Renal cortical epithelial cell (primary cell): ENCODE measurements around the gene OSBPL5. TPM values are rescaled to one million over a fixed set of nuclear protein-coding genes. Genes with fewer than 3 reads are reported as not detected.
"Not testable (repeated sequence)": the region's sequence is repeated elsewhere in the genome, so short reads cannot be mapped to it uniquely, and the experiment has no call there.

Source experiments
- DNase-seq: peaks from one replicate; pipeline ENCODE4 v3.0.0-alpha.2; 2011; ENCODE audit warnings: low read depth
- total RNA-seq: library from RNA; depleted of rRNA; stranded (reverse); fragments of >200 nt; gene quantifications from 2 replicates; pipeline ENCODE4 v1.2.3, GENCODE V29; 2014

Gene OSBPL5
- total RNA-seq, 1 donor from 2014 or later, result 21.3 TPM

- DNase-seq, result no peak
Observed at GRCh38 chr11:3181725-3182461, 16.8 kb upstream of the OSBPL5 start.

DNA sequence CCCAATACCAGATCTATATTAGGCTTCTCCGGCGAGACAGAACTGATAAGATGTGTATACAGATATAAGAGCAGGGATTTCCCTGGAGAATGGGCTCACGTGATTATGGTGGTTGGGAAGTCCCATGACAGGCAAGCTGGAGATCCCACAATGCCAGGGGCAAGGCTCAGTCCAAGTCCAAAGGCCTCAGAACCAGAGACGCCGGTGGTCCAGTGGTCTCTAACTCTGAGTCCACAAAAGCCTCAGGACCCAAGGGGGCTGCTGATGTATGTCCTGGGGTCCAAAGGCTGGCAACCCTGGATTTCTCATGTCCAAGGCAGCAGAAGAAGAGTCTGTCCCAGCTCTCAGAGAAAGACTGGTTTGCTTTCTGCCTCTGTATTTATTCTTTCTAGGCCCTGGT, 15.8 kb upstream of the OSBPL5 start:
- no peak for DNase-seq

- peak; percentile 45 for DNase-seq
Observed at GRCh38 chr11:3178349-3178748, 13.2 kb upstream of the OSBPL5 start.

DNA sequence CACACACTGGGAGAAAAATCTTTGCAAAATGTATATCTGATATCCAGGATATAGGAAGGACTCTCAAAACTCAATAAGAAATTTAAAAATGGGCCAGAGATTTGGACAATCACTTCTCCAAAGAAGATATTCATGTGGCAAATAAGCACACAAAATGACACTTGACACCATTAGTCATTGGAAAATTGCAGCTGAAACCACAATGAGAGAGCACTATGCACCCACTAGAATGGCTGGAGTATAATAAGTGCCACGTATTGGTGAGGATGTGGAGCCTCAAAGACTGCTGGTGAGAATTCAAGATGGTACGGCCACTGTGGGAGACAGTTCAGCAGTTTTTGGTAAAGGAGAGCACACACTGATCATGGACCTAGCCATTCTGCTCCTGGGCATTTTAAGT, 12.8 kb upstream of the OSBPL5 start:
- peak; percentile 3 for DNase-seq

DNA sequence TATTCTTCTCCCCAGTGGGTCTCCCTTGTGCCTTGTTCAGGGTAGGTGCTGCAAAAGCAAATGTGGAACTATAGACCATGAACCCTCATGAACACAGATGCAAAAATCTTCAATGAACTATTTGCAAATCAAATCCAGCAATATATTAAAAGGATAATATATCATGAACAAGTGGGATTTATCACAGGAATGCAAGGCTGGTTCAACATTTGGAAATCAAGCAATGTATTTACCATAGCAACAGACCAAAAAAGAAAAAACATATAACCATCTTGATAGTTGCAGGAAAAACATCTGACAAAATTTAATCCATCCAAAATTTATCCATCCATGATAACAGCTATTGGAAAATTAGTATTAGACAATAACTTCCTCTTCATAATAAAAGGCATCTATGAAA, 11.4 kb upstream of the OSBPL5 start:
- no peak for DNase-seq

GRCh38 chr11:3175194-3175593, 10.1 kb upstream of the OSBPL5 start:
- DNase-seq, result no peak

GRCh38 chr11:3174387-3174786, 9.3 kb upstream of the OSBPL5 start:
- DNase-seq, result no peak

DNA sequence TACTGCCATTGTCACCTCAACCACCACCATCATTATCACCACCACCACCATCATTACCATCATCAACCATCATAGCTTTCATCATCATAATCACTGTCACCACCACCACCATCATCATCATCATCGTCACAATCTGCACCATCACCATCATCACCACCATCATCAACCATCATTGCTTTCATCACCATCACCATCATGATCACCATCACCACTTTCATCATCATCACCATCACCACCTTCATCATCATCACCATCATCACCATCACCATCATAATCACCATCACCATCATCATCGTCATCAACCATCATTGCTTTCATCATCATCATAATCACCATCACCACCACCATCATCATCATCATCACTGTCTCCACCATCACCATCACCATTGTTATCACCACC, 8.7 kb upstream of the OSBPL5 start:
- DNase-seq, result no peak

DNA sequence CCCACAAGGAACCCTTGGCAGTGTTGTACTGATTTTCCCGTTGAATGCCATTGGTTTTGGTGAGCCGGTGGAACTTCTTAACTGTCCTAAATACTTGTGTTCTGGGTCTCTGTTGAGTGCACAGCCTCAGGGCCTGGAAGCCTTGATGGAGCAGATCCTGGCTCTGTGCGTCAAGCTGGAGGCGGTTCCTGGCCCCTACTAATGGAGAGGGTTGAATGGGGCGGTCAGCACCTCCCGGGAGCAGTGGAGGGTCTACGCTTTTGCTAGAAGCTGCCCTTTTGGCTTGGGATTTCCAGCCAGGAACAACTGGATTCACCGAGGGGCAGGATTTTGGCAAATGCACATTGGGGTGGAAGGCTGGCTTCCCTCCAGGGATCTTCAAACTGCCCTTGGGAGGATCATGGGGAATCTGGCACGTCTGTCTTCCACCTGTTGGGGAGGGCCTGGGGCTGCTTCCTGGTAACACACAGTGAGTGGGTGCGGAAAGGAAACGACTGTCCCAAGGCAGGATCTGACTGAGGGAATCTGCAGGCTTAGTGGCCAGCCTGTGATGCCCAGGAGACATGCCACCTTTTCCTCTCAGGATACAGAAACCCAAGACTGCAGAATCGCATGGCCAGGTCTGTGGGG, 6.9 kb upstream of the OSBPL5 start:
- DNase-seq, result no peak

DNA sequence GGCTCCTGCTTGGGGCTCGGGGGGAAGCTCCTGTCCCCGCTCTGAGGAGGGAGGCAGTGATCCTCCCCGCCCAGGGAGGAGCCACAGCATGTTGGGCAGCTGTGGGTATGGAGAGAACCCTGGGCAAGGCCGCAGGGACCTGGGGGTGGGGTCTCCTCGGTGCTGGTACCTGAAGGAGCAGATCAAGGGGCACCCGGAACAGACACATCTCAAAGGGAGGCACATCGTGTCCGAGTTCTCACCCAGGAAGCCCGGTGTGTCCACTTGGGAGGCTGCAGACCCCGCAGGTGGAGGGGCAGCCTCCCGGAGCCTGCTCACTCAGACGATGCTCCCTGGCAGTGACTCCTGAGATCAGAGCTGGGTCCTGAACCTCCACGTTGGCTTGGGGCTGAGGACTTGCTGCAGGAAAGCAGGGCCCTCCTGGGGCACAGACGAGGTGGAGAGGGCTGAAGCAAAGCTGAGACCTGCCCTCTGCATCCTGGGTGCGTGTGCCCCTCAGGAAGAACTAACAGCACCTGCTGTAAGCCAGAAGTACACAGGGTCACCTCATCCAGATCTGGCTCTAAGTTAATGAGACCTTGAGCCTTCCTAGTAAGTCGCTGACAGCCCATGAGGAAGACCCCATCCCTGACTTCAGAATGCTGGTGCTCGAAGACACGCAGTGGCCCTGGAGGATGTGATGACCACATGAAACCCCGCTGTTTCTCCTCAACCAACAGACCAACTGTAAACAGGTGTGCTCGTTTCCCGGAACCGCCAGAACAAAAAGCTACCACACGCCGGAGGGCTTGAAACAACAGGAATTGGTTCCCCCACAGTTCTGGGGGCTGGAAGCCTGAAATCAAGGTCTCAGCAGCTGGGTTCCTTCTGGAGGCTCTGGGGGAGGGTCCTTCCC, 5.9 kb upstream of the OSBPL5 start:
- DNase-seq, result no peak

DNA sequence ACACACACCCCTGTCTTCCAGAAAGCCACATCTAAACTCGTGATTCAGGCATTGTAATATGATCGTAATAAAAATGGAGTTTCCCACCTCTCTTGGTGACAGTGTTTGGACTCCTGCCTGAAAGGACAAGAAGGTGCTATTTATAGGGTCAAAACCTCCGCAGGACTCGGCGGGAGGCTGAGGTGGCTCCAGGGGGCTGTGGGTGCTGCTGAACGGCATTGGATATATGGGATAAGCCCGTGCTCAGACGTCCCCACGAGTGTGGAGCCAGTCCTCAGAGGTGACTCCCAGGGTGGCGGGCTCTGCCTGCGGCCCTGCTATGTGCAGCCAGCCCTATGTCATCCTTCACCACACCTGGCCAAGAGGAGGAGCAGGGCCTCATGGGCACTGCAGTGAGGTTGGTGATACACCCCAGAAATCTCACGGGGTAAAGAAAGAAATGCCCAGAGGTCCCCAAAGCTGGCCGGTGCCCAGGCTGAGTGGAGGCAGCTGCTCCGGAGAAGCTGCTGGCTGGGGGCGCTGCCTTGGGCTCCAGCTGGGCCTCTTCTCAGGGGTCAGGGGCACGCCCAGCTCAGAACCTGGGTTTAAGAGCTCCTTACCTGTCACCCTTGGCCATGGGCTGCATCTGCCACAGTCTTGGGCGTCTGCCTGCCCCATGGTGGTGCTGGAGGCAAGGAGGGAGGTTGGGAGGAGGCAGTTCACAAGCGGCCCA, 5.1 kb upstream of the OSBPL5 start:
- DNase-seq, result peak; percentile 16

- peak; percentile 11 for DNase-seq
Observed at GRCh38 chr11:3169255-3170043, 4.3 kb upstream of the OSBPL5 start.

GRCh38 chr11:3168742-3169254, 3.7 kb upstream of the OSBPL5 start:
- not testable (repeated sequence) for DNase-seq

- DNase-seq, result no peak
Observed at GRCh38 chr11:3167143-3168119, 2.3 kb upstream of the OSBPL5 start.

- DNase-seq, result no peak
Observed at GRCh38 chr11:3166268-3167142, 1.4 kb upstream of the OSBPL5 start.

DNA sequence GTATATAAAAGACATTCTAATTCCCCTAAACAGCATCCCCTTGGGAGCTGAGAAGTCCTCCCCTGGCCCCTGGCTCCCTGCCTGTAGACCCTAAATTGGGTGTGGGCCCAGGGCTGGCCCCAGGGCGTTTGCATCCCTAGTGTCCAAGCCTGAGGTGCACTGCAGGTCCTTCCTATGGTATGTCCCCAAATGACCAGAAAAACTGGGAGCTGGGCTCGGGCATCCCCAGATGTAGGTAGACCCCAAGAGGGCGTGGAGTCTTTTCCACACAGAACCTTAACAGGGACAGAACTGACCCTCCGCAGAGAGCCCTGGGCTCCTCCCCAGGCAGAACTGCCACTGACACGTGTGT, 782 bp upstream of the OSBPL5 start:
- DNase-seq, result no peak

GRCh38 chr11:3164552-3165151, 458 bp downstream of the OSBPL5 start:
- DNase-seq, result no peak

DNA sequence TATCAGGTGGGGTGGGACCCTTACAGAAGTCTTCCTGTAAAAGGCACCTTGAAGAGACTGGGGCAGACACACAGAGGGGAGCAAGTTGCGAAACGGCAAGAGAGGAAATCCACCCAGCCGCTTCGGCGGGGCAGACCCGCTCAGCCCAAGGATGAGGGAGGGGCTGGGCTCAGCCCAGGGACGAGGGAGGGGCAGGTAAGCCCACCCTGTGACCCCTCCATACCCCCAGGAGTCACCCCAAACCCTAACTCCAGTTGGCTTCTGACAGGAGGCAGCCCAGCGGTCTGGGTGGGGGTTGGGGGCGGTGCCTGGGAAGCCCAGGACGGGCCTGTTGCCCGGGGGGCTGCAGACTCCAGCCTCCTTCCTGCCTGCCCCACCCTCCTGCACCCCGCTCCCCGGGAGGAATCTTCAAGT, 965 bp downstream of the OSBPL5 start:
- DNase-seq, result no peak
